HCT116 (cell line): ENCODE results near the gene NCAPG. TPM values are rescaled to one million over a fixed set of nuclear protein-coding genes. Genes with fewer than 3 reads are reported as not detected.

Experiments used
- ATAC-seq: fragments of 200-7000 bp; cut with Tn5 transposase; 2 replicates; pipeline ENCODE4 v1.9.1; 2020; ENCODE audit warnings: mild to moderate bottlenecking, moderate library complexity
- BruUV-seq: library from RNA; stranded (reverse); fragments of 400-500 nt; replicated peaks from 2 replicates; lab custom pipeline; 2021; lab: Mats Ljungman, UMichigan
- CTCF ChIA-PET: fragments of 300-600 bp; sonication (Branson Sonifier 250); formaldehyde crosslinking; loops from one replicate; lab custom pipeline; 2021; ENCODE audit warnings: antibody characterized with exemption; lab: Charles Lee
- POLR2A ChIA-PET: fragments of 300-600, 350-600 bp; sonication (Branson Sonifier 250); formaldehyde crosslinking; loops from one replicate; lab custom pipeline; 2021; ENCODE audit warnings: antibody characterized with exemption; lab: Charles Lee
- RAD21 ChIA-PET, 2 experiments: fragments of 300-600 bp; sonication (Branson Sonifier 250); formaldehyde crosslinking; loops; one replicate each; lab custom pipeline; 2023; ENCODE audit warnings: low total read pairs in 2 of 2; ENCODE audit not compliant: uncharacterized antibody in 2 of 2, unreplicated experiment in 2 of 2, low non-redundant PET in 1 of 2; lab: Charles Lee
- DNase-seq: peaks from one replicate; pipeline ENCODE4 v3.0.0-alpha.2; 2010; ENCODE audit warnings: low read depth, low spot score
- H2AFZ ChIP-seq: fragments of 200-600 bp; shearing (Covaris generic), sonication (generic); 2 replicates; pipeline ENCODE4 v1.6.1; 2017; ENCODE audit warnings: low read depth, mixed run types, mixed read lengths, antibody characterized with exemption, low read length; ENCODE audit not compliant: poor library complexity, severe bottlenecking
- H3K27ac ChIP-seq: 2 replicates; pipeline ENCODE4 v1.5.1; 2012; ENCODE audit warnings: low read depth, low read length
- H3K27me3 ChIP-seq: fragments of 200-600 bp; sonication (generic); 2 replicates; pipeline ENCODE4 v1.6.1; 2016; ENCODE audit warnings: mixed run types, low read length, mixed read lengths; ENCODE audit not compliant: insufficient read depth
- H3K36me3 ChIP-seq, 2 experiments: fragments of 200-500 bp in 1 of 2; fragments of 200-600 bp in 1 of 2; sonication (Bioruptor generic) in 1 of 2; sonication (generic) in 1 of 2; 2 replicates each; pipeline versions ENCODE4 v1.5.1 to v1.6.1; 2014 to 2016; ENCODE audit warnings: low read length in 2 of 2, inconsistent platforms in 1 of 2, mixed read lengths in 1 of 2, mixed run types in 1 of 2; ENCODE audit not compliant: insufficient read depth in 2 of 2, control insufficient read depth in 1 of 2
- H3K4me1 ChIP-seq, 2 experiments: fragments of 200-600 bp in 1 of 2; sonication (generic) in 1 of 2; 2 replicates each; pipeline versions ENCODE4 v1.5.1 to v1.6.1; 2012 to 2017; ENCODE audit warnings: low read length in 2 of 2, inconsistent platforms in 1 of 2, mild to moderate bottlenecking in 1 of 2, mixed read lengths in 1 of 2, mixed run types in 1 of 2, moderate library complexity in 1 of 2; ENCODE audit not compliant: insufficient read depth in 2 of 2, control insufficient read depth in 1 of 2
- H3K4me2 ChIP-seq: fragments of 200-600 bp; sonication (generic); 2 replicates; pipeline ENCODE4 v1.6.1; 2017; ENCODE audit warnings: mixed run types, low read length, mixed read lengths
- H3K4me3 ChIP-seq, 2 experiments: fragments of 200-600 bp in 1 of 2; sonication (generic) in 1 of 2; replicated peaks in 1 of 2; 2 replicates each; pipeline ENCODE4 v1.5.1; 2011 to 2016; ENCODE audit warnings: low read length in 2 of 2, control low read depth in 1 of 2, low read depth in 1 of 2, mild to moderate bottlenecking in 1 of 2, mixed read lengths in 1 of 2, mixed run types in 1 of 2
- H3K79me2 ChIP-seq: fragments of 200-600 bp; sonication (generic); 2 replicates; pipeline ENCODE4 v1.6.1; 2017; ENCODE audit warnings: mild to moderate bottlenecking, mixed run types, low read length, moderate library complexity, mixed read lengths; ENCODE audit not compliant: insufficient read depth
- H3K9ac ChIP-seq: fragments of 200-600 bp; sonication (generic); 2 replicates; pipeline ENCODE4 v1.6.1; 2016; ENCODE audit warnings: low read length, mixed read lengths
- H3K9me2 ChIP-seq: fragments of 200-600 bp; sonication (generic), shearing (Covaris generic); 2 replicates; pipeline ENCODE4 v1.6.1; 2017; ENCODE audit warnings: mixed run types, mild to moderate bottlenecking, moderate library complexity; ENCODE audit not compliant: insufficient read depth
- H3K9me3 ChIP-seq, 2 experiments: fragments of 200-500 bp in 1 of 2; fragments of 200-600 bp in 1 of 2; sonication (Bioruptor generic) in 1 of 2; sonication (generic) in 1 of 2; 2 replicates each; pipeline ENCODE4 v1.6.1; 2014 to 2017; ENCODE audit warnings: low read length in 2 of 2, mixed read lengths in 2 of 2, inconsistent platforms in 1 of 2, low read depth in 1 of 2, mild to moderate bottlenecking in 1 of 2, mixed run types in 1 of 2, moderate library complexity in 1 of 2; ENCODE audit not compliant: control insufficient read depth in 1 of 2, insufficient read depth in 1 of 2
- H4K20me1 ChIP-seq: fragments of 200-600 bp; sonication (generic), shearing (Covaris generic); 2 replicates; pipeline ENCODE4 v1.6.1; 2017; ENCODE audit warnings: mixed run types, mild to moderate bottlenecking, moderate library complexity; ENCODE audit not compliant: insufficient read depth
- CTCF ChIP-seq, 3 experiments: fragments of 200-600 bp in 1 of 3; sonication (generic) in 1 of 3; IDR thresholded peaks in 2 of 3; conservative IDR thresholded peaks in 1 of 3; 2 replicates each; pipeline ENCODE4 v1.5.1; 2012 to 2017; ENCODE audit warnings: low read depth in 2 of 3, low read length in 2 of 3, antibody characterized with exemption in 1 of 3, borderline replicate concordance in 1 of 3, control low read depth in 1 of 3, mild to moderate bottlenecking in 1 of 3, mixed read lengths in 1 of 3, mixed run types in 1 of 3, moderate library complexity in 1 of 3; ENCODE audit not compliant: insufficient read depth in 1 of 3
- ELF1 ChIP-seq: IDR thresholded peaks from 2 replicates; pipeline ENCODE4 v1.6.1; 2012; ENCODE audit warnings: low read depth, borderline replicate concordance
- EZH2 ChIP-seq: fragments of 200-600 bp; sonication (generic); IDR thresholded peaks from 2 replicates; pipeline ENCODE4 v1.6.1; 2017; ENCODE audit warnings: antibody characterized with exemption, mixed run types
- POLR2A ChIP-seq: IDR thresholded peaks from 2 replicates; pipeline ENCODE4 v1.7.0; 2011; ENCODE audit warnings: borderline replicate concordance; ENCODE audit not compliant: insufficient read depth, insufficient read length; ENCODE audit errors: extremely low read depth
- RAD21 ChIP-seq: IDR thresholded peaks from 2 replicates; pipeline ENCODE4 v1.6.1; 2012; ENCODE audit warnings: low read depth, mild to moderate bottlenecking
- REST ChIP-seq: IDR thresholded peaks from 2 replicates; pipeline ENCODE4 v1.6.1; 2012; ENCODE audit warnings: low read depth
- SP1 ChIP-seq: IDR thresholded peaks from 2 replicates; pipeline ENCODE4 v1.6.1; 2012; ENCODE audit warnings: low read depth
- ZBTB33 ChIP-seq: IDR thresholded peaks from 2 replicates; pipeline ENCODE4 v1.6.1; 2011; ENCODE audit warnings: mild to moderate bottlenecking, low read length, moderate library complexity; ENCODE audit not compliant: insufficient replicate concordance; ENCODE audit errors: extremely low read depth
- ZFX ChIP-seq: fragments of 450-650 bp; IDR thresholded peaks from 2 replicates; pipeline ENCODE4 v1.6.1; 2017
- intact Hi-C: fragments of 100-400 bp; cut with micrococcal nuclease; formaldehyde crosslinking; loops from 2 replicates; pipeline ENCODE4 v1.10.0; 2022
- total RNA-seq: library from RNA; stranded (reverse); gene quantifications from one replicate; pipeline ENCODE4 v1.2.1, GENCODE V29; 2021; ENCODE audit not compliant: unreplicated experiment

NCAPG gene
- total RNA-seq, 1 experiment from 2014 or later = 79.4 TPM

GRCh38 chr4:17794730-17795129 is 16.0 kb upstream of the NCAPG start:
- no peaks in the 10 kb centered on the region for H4K20me1 ChIP-seq
- no peak overlapping the region for H2AFZ ChIP-seq
- CTCF ChIA-PET = interaction anchor here (1.0 kb wide), 1 partner anchor 22 kb away, joined by 3 read pairs; no protein-coding TSS in a partner anchor
- no TSS peak for BruUV-seq
- ATAC-seq (no peak), DNase-seq (no peak)
- no peaks in the 10 kb centered on the region for H3K9me3 ChIP-seq
- H3K9ac ChIP-seq = no peak overlapping the region
- intact Hi-C loops = no loop called here
- H3K27me3 ChIP-seq = no peaks in the 10 kb centered on the region
- no peaks in the 10 kb centered on the region for H3K79me2 ChIP-seq
- no peak overlapping the region for H3K27ac ChIP-seq
- H3K4me3 ChIP-seq = no peak overlapping the region
- no peak overlapping the region for H3K4me2 ChIP-seq
- RAD21 ChIA-PET = no interaction called here
- TF ChIP-seq ELF1 (0 out of 2 replicates have a peak, but pooled peaks have one; percentile 10), REST (no peak)
- TF ChIP-seq, all 23 proteins: peak for 1
- H3K9me2 ChIP-seq = no peaks in the 10 kb centered on the region
- POLR2A ChIA-PET = no interaction called here
- no peaks in the 10 kb centered on the region for H3K4me1 ChIP-seq
- H3K36me3 ChIP-seq = peaks cover 0 to 2% of the 10 kb centered on the region in 2 experiments; a peak in 1 of 4 replicates

GRCh38 chr4:17797808-17798207 is 13.0 kb upstream of the NCAPG start:
- Histone ChIP-seq H3K4me2 (no peak overlapping the region), H3K9me3 (no peaks in the 10 kb centered on the region), H4K20me1 (peaks cover 10% of the 10 kb centered on the region; the same call in 1 of the 2 replicates), H2AFZ (no peak overlapping the region), H3K9ac (no peak overlapping the region), H3K4me1 (no peaks in the 10 kb centered on the region), H3K27ac (no peak overlapping the region), H3K27me3 (no peaks in the 10 kb centered on the region), H3K79me2 (peaks cover 19% of the 10 kb centered on the region), H3K9me2 (no peaks in the 10 kb centered on the region), H3K4me3 (no peak overlapping the region), H3K36me3 (peaks cover 11 to 15% of the 10 kb centered on the region in 2 experiments; a peak in 3 of 4 replicates)
- intact Hi-C loops = no loop called here
- no TSS peak for BruUV-seq
- TF ChIP-seq ZBTB33 (no peak), EZH2 (no peak), SP1 (no peak), POLR2A (no peak), RAD21 (no peak), ZFX (no peak), CTCF (IDR thresholded peaks at IDR 0.05 in 2 of 3, conservative IDR thresholded peaks at IDR 0.05 in 1 of 3; ENCODE audit: borderline replicate concordance in 1 of 3, insufficient read depth in 1 of 3, low read depth in 2 of 3, low read length in 2 of 3) (no peak)
- ChIA-PET POLR2A (interaction anchor here (1.4 kb wide), 1 partner anchor 8 kb away, joined by 3 read pairs; no protein-coding TSS in a partner anchor), RAD21 (no interaction called here), CTCF (no interaction called here)
- ATAC-seq = no peak
- no peak for DNase-seq
